ENCODE results near the gene PRDM10. TPM values are rescaled to one million over a fixed set of nuclear protein-coding genes. Genes with fewer than 3 reads are reported as not detected.

The PRDM10 gene
- total RNA-seq, 2 experiments from 2014 or later: 8.2 to 9.6 TPM

- Histone ChIP-seq H3K9me3 (ENCODE audit: control insufficient read depth in 1 of 2, insufficient read depth in 1 of 2, low read length in 2 of 2) (no peaks in the 10 kb centered on the region), H3K27me3 (ENCODE audit: control insufficient read depth in 1 of 2, insufficient read depth in 2 of 2, low read length in 2 of 2) (no peaks in the 10 kb centered on the region), H3K27ac (ENCODE audit: low read depth in 1 of 2, low read length in 2 of 2) (no peak overlapping the region), H3K4me1 (ENCODE audit: insufficient read depth, low read length) (no peaks in the 10 kb centered on the region), H3K36me3 (ENCODE audit: insufficient read depth, low read length) (no peaks in the 10 kb centered on the region), H3K4me3 (ENCODE audit: low read length) (no peak overlapping the region)
- no peaks in the 10 kb centered on the region for H3K36me3 Mint-ChIP-seq (ENCODE audit: low read depth)
- ChIA-PET POLR2A (no interaction called here), CTCF (no interaction called here)
- ATAC-seq (ENCODE audit: poor library complexity) (no peak), DNase-seq (no peak)
- no peaks in the 10 kb centered on the region for H3K9me3 Mint-ChIP-seq
- TF ChIP-seq CTCF (IDR thresholded peaks at IDR 0.05): no peak
- intact Hi-C loops (cut with DNase I, micrococcal nuclease): no loop called here
- H3K4me3 Mint-ChIP-seq: no peak overlapping the region
- no peak overlapping the region for H3K27ac Mint-ChIP-seq
- H3K4me1 Mint-ChIP-seq (ENCODE audit: low read depth): no peaks in the 10 kb centered on the region
- H3K27me3 Mint-ChIP-seq: peaks cover 4% of the 10 kb centered on the region
Measured at GRCh38 chr11:130031945-130032344, 29.3 kb upstream of the PRDM10 start.

- no peaks in the 10 kb centered on the region for H3K9me3 Mint-ChIP-seq
- H3K9me3 ChIP-seq (ENCODE audit: control insufficient read depth in 1 of 2, insufficient read depth in 1 of 2, low read length in 2 of 2): no peaks in the 10 kb centered on the region
- H3K36me3 Mint-ChIP-seq (ENCODE audit: low read depth): no peaks in the 10 kb centered on the region
- H3K27ac Mint-ChIP-seq: no peak overlapping the region
- H3K4me3 ChIP-seq (ENCODE audit: low read length): no peak overlapping the region
- no peak for ATAC-seq (ENCODE audit: poor library complexity)
- H3K36me3 ChIP-seq (ENCODE audit: insufficient read depth, low read length): no peaks in the 10 kb centered on the region
- no peaks in the 10 kb centered on the region for H3K27me3 ChIP-seq (ENCODE audit: control insufficient read depth in 1 of 2, insufficient read depth in 2 of 2, low read length in 2 of 2)
- DNase-seq: no peak
- POLR2A ChIA-PET: no interaction called here
- H3K4me3 Mint-ChIP-seq: no peak overlapping the region
- no peaks in the 10 kb centered on the region for H3K4me1 Mint-ChIP-seq (ENCODE audit: low read depth)
- no peaks in the 10 kb centered on the region for H3K4me1 ChIP-seq (ENCODE audit: insufficient read depth, low read length)
- H3K27ac ChIP-seq (ENCODE audit: low read depth in 1 of 2, low read length in 2 of 2): no peak overlapping the region
- TF ChIP-seq CTCF (IDR thresholded peaks at IDR 0.05): no peak
- CTCF ChIA-PET: interaction anchor here (0.5 kb wide), 2 partner anchors 13 to 1791 kb away, joined by 3 to 5 read pairs; no protein-coding TSS in a partner anchor
- intact Hi-C loops (cut with DNase I, micrococcal nuclease): no loop called here
- H3K27me3 Mint-ChIP-seq: no peaks in the 10 kb centered on the region
Measured at GRCh38 chr11:130031056-130031455, 28.4 kb upstream of the PRDM10 start.

DNA sequence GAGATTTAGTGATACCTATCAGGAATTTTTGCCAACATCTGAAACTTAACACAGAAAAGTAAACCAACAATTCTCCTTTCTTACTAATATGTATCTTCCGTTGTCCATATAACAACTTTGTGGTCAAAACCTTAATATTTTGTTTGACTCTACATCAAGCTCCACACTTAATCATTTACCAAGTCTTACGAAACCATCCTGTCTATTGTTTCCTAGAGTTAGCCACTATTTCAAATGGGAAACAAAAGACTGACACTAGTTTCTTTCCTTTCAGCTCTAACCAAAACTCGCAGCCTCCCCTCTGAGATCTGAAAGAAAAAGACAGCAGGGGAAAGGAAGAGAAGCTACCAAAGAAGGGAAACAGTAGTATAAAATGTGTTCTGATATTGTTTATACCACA, 26.5 kb upstream of the PRDM10 start:
- H3K4me3 Mint-ChIP-seq: no peak overlapping the region

More for the DNA sequence above, 26.5 kb upstream of the PRDM10 start:
- ChIA-PET CTCF (no interaction called here), POLR2A (no interaction called here)
- Mint-ChIP-seq H3K27ac (no peak overlapping the region), H3K9me3 (no peaks in the 10 kb centered on the region), H3K36me3 (ENCODE audit: low read depth) (no peaks in the 10 kb centered on the region), H3K4me1 (ENCODE audit: low read depth) (no peaks in the 10 kb centered on the region), H3K27me3 (no peaks in the 10 kb centered on the region)
- no peak for ATAC-seq (ENCODE audit: poor library complexity)
- H3K9me3 ChIP-seq (ENCODE audit: control insufficient read depth in 1 of 2, insufficient read depth in 1 of 2, low read length in 2 of 2): no peaks in the 10 kb centered on the region
- intact Hi-C loops (cut with DNase I, micrococcal nuclease): no loop called here
- no peaks in the 10 kb centered on the region for H3K4me1 ChIP-seq (ENCODE audit: insufficient read depth, low read length)
- H3K27me3 ChIP-seq (ENCODE audit: control insufficient read depth in 1 of 2, insufficient read depth in 2 of 2, low read length in 2 of 2): no peaks in the 10 kb centered on the region
- H3K4me3 ChIP-seq (ENCODE audit: low read length): no peak overlapping the region
- no peaks in the 10 kb centered on the region for H3K36me3 ChIP-seq (ENCODE audit: insufficient read depth, low read length)
- H3K27ac ChIP-seq (ENCODE audit: low read depth in 1 of 2, low read length in 2 of 2): no peak overlapping the region
- no peak for DNase-seq
- no peak for TF ChIP-seq CTCF (IDR thresholded peaks at IDR 0.05)

All from CD4-positive, alpha-beta T cell (primary cell).